Measurements from ENCODE around the gene S100A16.
"Not testable (repeated sequence)": the region's sequence is repeated elsewhere in the genome, so short reads cannot be mapped to it uniquely, and the experiment has no call there.

The S100A16 gene

DNA sequence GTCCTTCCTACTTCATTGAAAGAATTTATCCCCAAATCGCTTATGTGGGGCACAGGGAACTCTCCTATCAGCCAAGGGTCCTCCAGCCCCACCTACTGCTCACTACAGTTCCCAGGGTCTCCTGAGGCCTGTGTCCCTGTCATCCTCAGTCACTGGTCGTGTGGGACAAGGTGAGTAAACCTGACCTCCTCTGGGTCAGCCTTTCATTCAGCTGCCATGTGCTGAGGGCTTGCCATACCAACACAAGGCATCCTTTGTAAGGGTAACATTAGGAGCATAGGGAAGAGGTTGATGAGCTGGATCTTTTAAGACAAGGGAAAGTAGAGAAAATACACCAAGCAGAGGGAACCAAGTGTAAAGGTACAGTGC lies 34.4 kb upstream of the S100A16 start:
- Histone ChIP-seq H3K4me3 (no peak overlapping the region), H3K27ac (peak overlapping the region in 1 of 2 donors; percentile 67)

DNA sequence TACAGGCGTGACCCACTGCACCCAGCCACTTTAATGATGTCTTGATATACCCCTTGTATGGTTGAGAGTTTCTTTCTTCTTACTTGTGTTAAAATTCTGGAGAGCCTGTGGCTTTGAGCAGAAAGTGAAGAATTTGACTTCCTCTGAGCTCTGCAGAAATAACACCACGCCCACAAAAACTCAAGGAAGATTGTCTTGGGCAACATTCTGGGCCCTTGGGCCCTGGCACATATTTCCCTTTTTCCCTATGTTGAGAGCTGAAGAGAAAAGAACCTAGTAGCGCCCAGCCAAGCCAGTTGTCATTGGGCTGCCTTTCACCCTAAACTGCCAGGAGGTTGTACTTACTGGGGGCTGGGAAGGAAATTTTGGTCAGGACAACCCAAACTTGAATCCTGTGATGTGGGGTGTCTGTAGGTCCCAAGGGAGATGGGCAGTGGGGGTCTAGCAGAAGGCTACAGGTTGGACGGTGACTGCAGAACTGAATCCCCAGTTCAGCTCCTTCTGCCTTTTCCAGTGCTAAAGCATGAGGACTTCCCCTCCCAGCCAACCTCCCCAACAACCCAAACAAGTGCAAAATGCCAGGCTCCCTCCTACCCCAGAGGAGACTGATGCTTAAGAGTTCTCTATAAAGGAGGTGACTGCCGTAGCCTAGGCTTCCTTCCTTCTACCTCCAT lies 33.9 kb upstream of the S100A16 start:
- Histone ChIP-seq H3K4me3 (no peak overlapping the region), H3K27ac (peak overlapping the region in 1 of 2 donors; percentile 67)
- TF ChIP-seq, protein P1, sequence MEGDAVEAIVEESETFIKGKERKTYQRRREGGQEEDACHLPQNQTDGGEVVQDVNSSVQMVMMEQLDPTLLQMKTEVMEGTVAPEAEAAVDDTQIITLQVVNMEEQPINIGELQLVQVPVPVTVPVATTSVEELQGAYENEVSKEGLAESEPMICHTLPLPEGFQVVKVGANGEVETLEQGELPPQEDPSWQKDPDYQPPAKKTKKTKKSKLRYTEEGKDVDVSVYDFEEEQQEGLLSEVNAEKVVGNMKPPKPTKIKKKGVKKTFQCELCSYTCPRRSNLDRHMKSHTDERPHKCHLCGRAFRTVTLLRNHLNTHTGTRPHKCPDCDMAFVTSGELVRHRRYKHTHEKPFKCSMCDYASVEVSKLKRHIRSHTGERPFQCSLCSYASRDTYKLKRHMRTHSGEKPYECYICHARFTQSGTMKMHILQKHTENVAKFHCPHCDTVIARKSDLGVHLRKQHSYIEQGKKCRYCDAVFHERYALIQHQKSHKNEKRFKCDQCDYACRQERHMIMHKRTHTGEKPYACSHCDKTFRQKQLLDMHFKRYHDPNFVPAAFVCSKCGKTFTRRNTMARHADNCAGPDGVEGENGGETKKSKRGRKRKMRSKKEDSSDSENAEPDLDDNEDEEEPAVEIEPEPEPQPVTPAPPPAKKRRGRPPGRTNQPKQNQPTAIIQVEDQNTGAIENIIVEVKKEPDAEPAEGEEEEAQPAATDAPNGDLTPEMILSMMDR (IDR thresholded peaks at IDR 0.05) = no peak
- no peak for DNase-seq (ENCODE audit: low spot score)

More for the DNA sequence above, 34.4 kb upstream of the S100A16 start:
- TF ChIP-seq, protein P1 (IDR thresholded peaks at IDR 0.05) = no peak
- no peak for DNase-seq (ENCODE audit: low spot score)

DNA sequence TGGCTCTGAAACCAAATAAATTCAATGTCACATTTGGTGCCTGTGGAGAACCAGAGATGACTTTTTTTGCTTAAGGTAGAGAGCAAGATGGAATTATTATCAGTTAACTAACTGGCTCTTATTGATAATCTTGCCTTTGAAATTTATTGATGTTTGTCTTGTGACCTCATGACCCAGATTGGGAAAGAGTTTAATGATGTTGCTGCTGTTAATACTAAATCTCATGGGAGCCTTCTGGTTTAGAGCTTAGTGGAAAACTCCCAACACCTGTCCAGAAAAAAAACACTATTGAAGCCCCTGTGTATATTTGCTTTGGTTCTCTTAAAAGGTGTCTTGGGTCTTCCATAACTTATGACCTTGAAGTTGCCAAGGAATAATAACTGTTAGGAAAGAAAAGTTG lies 30.9 kb upstream of the S100A16 start:
- TF ChIP-seq, protein P1 (IDR thresholded peaks at IDR 0.05) = no peak
- no peak overlapping the region for H3K4me3 ChIP-seq
- no peak for DNase-seq (ENCODE audit: low spot score)
- H3K27ac ChIP-seq = peak overlapping the region in 1 of 2 donors; percentile 8

DNA sequence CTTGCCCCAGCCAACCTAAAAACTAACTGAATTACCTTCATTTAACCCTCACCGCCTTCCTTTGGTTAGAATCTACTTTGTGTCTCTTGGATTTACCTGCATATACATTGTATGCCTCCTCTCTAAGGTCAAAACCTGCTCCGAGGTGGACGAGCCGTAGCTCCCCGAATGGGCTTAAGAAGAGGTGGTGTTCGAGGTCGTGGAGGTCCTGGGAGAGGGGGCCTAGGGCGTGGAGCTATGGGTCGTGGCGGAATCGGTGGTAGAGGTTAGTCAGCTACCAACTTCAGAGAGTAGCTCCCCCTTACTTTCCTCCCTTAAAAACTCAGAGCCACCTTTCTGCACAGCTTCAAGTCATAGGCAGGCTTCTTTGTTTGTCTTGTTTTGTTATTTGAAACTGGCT lies 30.2 kb upstream of the S100A16 start:
- no peak overlapping the region for H3K27ac ChIP-seq

DNA sequence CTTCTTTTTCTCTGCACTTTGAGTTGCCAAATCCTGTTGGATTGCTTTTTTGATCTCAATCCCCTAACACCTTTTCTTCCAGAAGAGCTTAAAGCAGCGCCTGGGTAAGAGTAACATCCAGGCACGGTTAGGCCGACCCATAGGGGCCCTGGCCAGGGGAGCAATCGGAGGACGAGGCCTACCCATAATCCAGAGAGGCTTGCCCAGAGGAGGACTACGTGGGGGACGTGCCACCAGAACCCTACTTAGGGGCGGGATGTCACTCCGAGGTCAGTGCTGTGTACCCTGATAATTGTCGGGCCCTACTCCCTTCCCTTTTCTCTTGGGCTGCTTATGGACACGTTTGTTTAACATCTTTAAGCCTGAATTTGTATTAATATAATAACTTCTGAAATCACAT lies 29.2 kb upstream of the S100A16 start:
- TF ChIP-seq, protein P1 (IDR thresholded peaks at IDR 0.05) = no peak
- no peak for DNase-seq (ENCODE audit: low spot score)

More for the DNA sequence above, 30.2 kb upstream of the S100A16 start:
- TF ChIP-seq, protein P1 (IDR thresholded peaks at IDR 0.05) = no peak
- no peak overlapping the region for H3K4me3 ChIP-seq
- no peak for DNase-seq (ENCODE audit: low spot score)

DNA sequence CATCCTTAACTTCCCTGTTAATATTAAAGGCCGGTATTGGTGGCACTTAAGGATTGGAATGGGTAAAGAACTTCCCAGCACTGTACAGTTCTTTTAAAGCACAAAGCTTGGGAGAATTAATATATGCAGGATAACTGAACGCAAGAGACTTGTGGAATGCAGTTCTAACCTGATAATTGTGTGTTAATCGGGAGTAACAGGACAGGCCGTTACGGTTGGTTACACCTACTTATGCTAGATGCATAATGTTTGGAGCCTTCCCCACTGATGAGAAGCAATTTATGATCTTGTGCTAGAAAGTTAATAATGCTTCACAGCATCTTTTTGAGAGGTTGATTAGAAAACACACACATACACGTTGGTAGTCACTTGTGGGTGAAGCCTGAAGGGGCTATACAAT lies 27.9 kb upstream of the S100A16 start:
- H3K27ac ChIP-seq = no peak overlapping the region
- H3K4me3 ChIP-seq = no peak overlapping the region
- TF ChIP-seq, protein P1 (IDR thresholded peaks at IDR 0.05) = no peak
- DNase-seq (ENCODE audit: low spot score) = no peak

More for the DNA sequence above, 29.2 kb upstream of the S100A16 start:
- Histone ChIP-seq H3K27ac (no peak overlapping the region), H3K4me3 (no peak overlapping the region)

DNA sequence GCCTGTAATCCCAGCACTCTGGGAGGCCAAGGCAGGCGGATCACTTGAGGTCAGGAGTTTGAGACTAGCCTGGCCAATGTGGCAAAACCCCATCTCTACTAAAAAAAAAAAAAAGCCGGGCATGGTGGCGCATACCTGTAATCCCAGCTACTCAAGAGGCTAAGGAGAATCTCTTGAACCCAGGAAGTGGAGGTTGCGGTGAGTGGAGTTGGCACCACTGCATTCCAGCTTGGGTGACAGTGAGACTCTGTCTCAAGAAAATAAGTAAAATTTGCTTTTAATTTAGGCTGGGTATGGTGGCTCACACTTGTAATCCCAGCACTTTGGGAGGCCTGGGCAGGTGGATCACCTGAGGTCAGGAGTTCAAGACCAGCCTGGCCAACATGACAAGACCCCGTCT lies 27.3 kb upstream of the S100A16 start:
- H3K4me3 ChIP-seq; H3K27ac ChIP-seq; DNase-seq (ENCODE audit: low spot score): not testable (repeated sequence)

All from coronary artery (tissue), 2 donors.